Activated CD4-positive, alpha-beta T cell treated with anti-CD3 and anti-CD28 coated beads, Interleukin-2, Interleukin-4, amounts not matched to agents 100 ng/mL and 50 ng/mL, durations not matched to agents 16 hours and 8 hours (primary cell): ENCODE data around the gene TADA2B.
A peak's percentile ranks its signal among the peaks of the same experiment; 100 is the strongest.

Experiments
- DNase-seq: peaks from one replicate; pipeline ENCODE4 v3.0.0-alpha.2; 2020; ENCODE audit warnings: low spot score

TADA2B gene

GRCh38 chr4:7041801-7042502 is 1.2 kb upstream of the TADA2B start:
- DNase-seq, result no peak

DNA sequence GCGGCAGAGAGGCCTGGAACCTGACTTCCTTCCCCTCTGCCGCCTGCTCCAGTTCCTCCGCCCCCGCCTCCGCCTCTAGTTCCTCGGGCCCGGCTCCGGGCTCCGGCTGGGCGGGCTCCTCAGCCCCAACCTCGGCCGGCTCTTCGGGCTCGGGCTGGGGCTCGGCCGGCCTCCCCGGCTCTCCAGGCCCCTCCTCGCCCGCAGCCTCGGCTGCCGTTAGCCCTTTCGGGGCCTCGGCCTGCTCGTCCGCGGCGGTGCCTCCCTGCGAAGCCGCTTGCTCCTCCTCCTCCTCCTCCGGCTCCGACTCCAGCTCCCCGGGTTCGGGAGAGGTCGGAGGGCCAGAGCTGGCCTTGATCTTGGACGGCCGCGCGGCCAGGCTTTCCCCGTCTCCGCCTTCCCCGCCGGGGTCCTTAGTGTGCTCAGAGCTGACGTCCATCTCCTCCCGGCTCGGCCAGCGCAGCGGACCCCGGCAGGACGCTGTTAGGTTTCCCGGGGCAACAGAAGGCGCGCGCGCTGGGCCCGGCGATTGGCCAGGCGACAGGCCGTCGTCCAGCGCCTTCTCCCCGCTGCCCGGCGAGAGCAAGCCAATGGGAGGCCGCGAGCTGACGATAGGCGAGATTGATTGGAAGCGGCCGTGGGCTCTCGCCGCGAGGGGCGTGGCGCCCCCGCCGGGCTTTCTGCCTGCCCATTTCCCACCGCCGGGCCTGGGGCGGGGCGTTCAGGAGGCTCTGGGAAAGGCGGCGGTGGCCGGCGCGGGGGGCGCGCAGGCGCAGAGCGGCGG is 479 bp upstream of the TADA2B start:
- peak; percentile 95 for DNase-seq

- DNase-seq, result no peak
Observed at GRCh38 chr4:7044137-7044930, 1.2 kb downstream of the TADA2B start.

DNA sequence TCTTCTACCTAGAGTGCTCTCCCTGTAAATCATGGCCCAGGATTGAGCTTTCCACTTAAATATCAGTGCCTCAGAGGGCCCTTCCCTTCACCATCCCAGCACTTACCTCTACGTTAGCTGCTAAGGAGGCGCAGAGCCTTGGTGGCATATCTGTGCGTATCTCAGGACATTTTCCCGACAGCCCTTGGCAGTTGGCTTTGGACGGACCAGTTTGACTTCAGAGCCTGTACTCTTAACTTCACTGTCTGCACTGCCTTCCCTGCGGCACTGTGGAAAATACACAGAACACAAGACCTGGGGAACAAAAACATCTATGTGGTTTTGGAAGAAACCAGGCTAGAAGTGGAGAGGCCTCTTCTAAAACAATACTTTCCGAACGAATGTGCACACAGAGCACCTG is 2.4 kb downstream of the TADA2B start:
- DNase-seq, result no peak

DNA sequence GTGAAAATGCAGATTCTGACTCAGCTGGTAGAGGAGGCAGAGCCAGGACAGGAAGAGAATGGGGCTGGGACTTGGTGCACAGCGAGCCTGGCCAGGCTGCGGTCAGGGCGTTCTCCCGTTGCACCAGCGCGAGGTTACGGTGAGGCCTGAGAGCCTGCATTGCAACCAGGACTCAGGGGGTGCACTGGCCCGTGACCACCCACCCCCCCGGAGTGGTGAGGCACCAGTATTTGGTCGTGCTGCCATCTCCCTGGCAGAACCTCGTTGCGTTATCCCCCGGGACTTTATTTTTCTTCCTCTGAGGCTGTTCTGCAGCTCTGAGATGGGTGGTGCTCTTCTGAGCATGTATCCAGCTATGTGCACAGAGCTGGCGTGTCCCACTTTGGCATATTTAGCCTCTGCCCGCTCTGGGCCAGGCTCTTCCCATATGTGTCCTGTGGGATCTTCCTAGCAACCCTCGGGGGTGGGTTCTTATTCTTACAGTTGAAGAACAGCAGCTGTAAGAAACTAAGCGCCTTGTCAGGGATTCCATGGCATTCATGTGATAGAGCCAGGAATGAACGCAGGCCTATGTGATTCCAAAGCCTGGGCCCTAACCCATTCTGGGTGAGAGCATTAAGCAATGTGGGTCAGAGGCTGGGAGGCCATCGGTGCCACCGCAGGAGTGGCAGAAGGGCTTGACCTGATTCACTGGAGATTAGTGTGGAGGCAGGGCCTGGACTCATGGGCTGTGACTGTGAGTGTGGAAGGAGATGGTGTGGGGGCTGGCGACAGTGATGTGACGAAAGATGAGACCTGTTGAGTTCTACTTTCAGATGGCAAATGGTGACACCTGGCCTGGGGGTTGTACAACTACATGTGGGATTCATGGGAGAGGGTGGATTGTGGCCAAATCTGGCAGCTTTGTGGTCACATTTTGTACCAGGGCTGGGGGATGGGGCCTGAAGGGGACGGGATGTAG is 3.1 kb downstream of the TADA2B start:
- DNase-seq, result no peak

- no peak for DNase-seq
Observed at GRCh38 chr4:7046971-7047370, 3.8 kb downstream of the TADA2B start.

DNA sequence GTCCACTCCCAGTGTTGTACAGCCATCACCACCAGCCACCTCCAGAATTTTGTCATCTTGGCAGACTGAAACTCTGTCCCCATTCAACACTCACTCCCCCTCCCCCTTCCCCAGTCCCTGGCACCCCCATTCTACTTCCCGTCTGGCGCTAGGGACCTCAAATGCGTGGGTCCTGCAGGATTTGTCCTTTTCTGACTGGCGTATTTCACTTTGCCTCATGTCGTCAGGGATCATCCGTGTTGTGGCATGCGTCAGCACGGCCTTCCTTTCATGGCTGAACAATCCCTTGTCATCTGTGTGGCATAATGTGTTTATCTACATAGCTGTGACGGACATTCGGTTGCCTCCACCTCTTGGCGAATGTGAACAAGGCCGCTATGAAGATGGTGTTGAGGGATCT is 5.5 kb downstream of the TADA2B start:
- DNase-seq, result no peak

- no peak for DNase-seq
Observed at GRCh38 chr4:7049295-7049694, 6.1 kb downstream of the TADA2B start.

GRCh38 chr4:7049739-7050138 is 6.6 kb downstream of the TADA2B start:
- DNase-seq, result no peak

- no peak for DNase-seq
Observed at GRCh38 chr4:7050481-7051143, 7.4 kb downstream of the TADA2B start.

- DNase-seq, result no peak
Observed at GRCh38 chr4:7051144-7051495, 7.9 kb downstream of the TADA2B start.

GRCh38 chr4:7051905-7052304 is 8.7 kb downstream of the TADA2B start:
- no peak for DNase-seq

- DNase-seq, result no peak
Observed at GRCh38 chr4:7052313-7052712, 9.1 kb downstream of the TADA2B start.

GRCh38 chr4:7052923-7053715 is 9.9 kb downstream of the TADA2B start:
- no peak for DNase-seq

GRCh38 chr4:7054106-7054880 is 11.1 kb downstream of the TADA2B start:
- DNase-seq, result no peak

GRCh38 chr4:7055111-7055989 is 12.2 kb downstream of the TADA2B start:
- no peak for DNase-seq

DNA sequence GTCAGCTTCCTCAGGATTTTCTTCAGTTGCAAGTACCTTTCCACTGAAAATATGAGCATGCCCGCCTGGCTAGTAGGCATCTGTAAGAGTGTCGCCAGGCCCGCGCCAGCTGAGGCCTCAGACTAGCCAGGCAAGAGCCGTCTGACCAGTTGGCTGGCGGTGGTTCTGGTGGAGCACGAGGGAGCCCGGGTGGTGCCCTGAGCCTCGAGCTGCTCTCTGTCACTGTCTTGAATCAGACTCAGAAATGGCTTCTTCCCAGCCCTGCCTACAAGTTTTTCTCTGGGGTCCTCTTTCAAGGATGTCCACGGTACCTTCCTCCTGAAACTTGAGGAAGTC is 12.8 kb downstream of the TADA2B start:
- DNase-seq, result no peak

DNA sequence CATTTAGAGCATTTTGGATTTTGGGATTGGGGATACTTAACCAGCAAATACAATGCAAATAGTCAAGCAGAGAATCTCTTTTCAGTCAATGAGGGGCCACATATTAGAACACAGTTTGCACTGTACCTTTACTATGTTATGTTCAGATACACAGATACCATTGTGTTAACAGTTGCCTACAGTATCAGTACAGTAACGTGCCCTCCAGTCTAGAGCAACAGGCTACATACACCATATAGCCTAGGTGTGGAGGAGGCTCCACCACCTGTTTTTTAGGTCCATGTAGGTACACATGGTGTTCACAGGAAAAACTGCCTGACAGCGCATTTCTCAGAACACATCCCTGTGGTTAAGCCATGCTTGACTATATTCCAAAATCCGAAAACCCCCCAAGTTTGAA is 15.6 kb downstream of the TADA2B start:
- DNase-seq, result no peak

DNA sequence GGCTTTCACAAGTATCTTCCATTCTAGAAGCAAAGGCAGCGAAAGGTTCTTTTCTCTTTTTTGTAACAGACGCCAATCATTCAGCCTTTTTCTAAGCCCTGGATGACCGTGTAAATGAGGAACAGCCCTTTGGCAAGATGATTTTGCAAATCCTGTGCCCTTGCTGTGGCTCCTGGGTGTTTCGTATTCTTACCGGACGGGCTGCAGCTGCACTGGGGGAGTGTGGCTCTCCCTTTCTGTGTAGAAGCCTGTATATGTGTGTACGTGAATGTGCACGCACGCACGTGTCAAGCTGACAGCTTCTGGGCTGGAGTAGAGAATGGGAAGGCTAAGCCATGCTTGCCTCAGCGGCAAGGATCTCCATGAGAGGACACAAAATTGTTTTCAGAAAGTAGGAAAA is 16.5 kb downstream of the TADA2B start:
- DNase-seq, result no peak
